GM10847 (cell line): ENCODE results near the gene CDR2.

Experiments
- POLR2A ChIP-seq: IDR thresholded peaks from 2 replicates; pipeline ENCODE4 v1.6.1; 2011; ENCODE audit not compliant: insufficient read length; ENCODE audit errors: extremely low read depth

Gene CDR2

DNA sequence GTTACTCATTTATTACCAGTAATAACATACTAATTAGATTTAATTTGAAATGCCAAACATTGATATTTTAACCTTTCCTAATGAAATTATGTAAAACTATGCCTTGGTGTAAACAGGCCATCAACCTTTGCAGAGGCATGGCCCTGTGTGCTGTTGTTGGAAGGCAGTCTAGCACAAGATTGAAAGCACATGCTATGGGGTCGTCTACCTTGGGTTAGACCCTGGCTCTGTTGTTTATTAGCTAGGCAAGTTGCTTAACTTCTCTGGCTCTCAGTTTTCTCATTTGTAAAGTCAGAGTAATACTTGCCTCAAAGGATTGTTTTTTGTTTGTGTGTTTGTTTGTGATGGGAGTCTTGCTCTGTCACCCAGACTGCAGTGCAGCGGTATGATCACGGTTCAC is 9.4 kb upstream of the CDR2 start:
- no peak for TF ChIP-seq POLR2A

GRCh38 chr16:22381392-22381791 is 7.0 kb upstream of the CDR2 start:
- no peak for TF ChIP-seq POLR2A

DNA sequence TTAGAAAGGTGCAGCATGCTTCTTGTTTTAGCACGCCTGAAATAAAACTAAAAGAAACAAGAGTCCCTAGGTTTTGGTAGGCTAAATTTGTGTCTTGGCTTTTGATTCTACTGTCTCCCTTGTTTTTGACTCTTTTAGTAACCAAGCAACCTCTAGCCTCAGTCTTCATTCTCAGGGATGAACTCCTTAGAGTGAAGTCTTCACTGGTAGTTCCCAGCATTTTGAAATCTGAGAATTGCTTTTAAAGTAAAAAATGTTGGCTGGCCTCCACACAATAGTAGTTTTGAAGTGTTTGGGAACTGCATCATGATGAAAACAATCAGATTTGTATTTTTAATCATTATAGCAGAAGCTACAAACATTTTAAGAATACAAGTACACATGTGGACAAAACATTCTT is 6.1 kb upstream of the CDR2 start:
- no peak for TF ChIP-seq POLR2A

DNA sequence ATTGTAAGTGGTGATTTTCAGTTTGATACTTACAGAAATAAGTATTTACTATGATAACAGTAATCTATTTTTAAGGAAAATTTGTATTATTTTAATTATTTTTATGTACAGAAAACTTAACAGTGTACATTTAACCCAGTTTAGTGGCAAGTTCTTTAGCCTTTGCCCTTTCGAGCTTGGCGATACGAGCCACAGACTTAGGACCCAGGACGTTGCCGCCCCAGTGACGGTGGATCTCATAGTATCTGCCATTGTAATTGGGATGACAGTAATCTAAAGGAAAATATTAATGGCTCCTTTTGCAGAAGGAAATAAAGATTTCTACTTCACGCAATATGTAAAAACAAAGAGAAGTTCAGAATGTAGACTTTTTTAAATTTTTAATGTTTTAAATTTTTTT is 5.2 kb upstream of the CDR2 start:
- no peak for TF ChIP-seq POLR2A

GRCh38 chr16:22375963-22376640 is 1.7 kb upstream of the CDR2 start:
- no peak for TF ChIP-seq POLR2A

GRCh38 chr16:22375117-22375962 is 921 bp upstream of the CDR2 start:
- no peak for TF ChIP-seq POLR2A

GRCh38 chr16:22373662-22374310 is 633 bp downstream of the CDR2 start:
- no peak for TF ChIP-seq POLR2A

DNA sequence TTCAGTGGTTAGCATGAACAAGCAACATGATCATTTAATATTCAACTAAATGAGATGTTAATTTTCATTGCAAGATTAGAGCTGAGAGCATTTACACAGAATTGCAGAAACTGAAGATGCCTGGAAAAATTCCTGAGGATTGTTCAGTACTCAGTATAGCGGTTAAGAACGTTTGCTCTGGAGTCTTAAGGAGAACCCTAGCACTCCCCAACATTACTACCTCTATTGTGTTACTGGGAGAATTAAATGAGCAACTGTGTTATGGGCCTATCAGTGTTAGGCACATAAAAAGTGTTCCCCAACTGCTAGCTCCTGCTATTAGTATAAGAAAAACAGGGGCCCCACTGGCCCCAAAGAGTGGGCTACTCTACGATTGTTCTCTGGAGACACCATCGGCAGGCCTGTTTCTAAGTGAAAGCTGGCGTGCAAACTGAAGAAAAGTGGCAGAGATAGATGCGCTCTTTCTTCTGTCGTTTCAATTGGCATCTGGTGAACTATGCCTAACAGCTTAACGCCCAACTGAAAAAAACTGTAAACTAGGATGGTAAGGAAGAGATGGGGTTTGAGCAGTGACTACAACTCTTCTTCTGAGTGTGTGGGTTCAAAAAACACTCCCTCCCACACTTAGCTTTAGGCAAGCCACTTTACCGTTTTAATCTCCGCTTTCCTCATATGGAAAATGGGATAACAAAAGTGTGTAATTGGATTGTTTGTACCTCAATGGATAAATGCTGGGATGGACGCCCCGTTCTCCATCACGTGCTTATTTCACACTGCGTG is 1.3 kb downstream of the CDR2 start:
- no peak for TF ChIP-seq POLR2A

DNA sequence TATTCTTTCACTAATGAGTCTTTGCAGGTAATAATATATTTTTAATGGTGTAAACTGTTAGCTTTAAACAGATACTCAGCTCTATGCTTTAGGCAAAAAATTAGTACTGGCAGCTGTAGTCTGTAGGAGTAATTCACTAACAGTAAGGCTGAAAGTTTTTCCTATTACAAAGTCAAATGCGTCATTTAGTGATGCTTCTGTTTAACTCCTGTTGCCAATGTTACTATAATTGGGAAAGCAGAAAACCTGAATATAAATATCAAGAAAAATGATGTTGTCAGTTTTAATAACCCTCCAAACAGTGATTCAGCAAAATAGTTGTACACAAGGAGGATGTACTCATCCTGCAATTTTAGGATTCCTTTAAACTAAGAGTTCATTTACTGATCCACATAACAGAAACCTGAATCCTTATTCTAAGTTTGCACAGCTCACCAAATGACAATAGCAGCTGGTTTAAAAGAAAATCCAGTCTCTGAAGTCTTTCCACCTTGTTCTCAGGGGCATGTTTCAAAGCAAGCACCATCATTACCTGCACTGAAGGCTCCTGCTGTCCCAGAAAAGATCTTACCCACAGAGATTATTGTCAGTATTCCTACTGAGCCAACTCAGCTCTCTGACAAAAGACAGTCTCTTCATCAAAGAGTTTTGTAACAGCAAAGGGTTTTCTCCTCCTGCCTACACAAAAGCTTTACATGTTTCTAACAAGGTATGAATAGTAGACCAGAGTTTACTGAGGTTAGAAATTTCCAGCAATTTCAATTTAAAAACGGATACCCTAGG is 4.2 kb downstream of the CDR2 start:
- TF ChIP-seq POLR2A = no peak

DNA sequence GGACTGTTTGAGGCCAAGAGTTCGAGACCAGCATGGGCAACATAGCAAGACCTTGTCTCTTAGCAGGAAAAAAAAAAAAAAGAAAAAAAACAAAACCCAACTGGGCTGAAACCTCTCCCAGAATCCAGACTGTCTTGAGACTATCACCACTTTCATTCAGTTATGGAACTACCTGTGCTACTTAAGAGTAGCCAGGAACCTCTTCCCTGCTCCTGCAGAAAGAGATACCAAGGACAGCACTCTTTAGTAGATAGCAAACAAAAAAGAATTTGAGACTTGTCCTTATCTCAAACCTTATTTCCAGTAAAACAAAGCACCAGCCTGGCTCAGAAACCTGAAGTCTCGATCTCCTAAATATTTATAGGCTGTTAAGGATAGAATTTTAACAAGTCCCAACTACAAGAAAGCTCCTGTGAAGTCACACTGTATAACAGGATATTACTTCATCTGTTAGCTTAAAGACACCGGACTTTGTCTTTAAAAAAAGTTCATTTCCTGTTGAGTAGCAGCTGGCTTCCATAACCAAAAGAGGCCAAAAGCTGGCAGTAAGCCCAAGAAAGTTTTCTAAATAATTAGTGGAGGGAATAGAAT is 5.1 kb downstream of the CDR2 start:
- no peak for TF ChIP-seq POLR2A

- no peak for TF ChIP-seq POLR2A
Measured at GRCh38 chr16:22366889-22367288, 7.5 kb downstream of the CDR2 start.

GRCh38 chr16:22366371-22366770 is 8.0 kb downstream of the CDR2 start:
- TF ChIP-seq POLR2A = no peak

DNA sequence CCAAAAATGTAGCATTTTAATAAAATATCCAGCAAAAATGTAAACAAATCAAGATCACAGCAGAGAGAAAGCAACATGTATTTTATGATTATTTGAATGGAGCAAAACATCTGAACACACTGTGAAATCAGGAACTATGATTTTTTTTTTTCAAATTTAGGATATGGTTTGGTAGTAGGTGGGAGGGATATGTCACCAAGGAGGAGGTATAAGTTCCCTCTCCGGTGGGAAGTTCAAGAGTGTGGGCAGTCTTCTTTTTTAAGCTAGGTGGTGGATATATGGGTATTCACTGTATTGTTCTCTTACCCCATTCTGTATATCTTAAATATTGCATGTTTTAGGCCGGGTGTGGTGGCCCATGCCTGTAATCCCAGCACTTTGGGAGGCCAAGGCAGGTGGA is 10.2 kb downstream of the CDR2 start:
- no peak for TF ChIP-seq POLR2A

DNA sequence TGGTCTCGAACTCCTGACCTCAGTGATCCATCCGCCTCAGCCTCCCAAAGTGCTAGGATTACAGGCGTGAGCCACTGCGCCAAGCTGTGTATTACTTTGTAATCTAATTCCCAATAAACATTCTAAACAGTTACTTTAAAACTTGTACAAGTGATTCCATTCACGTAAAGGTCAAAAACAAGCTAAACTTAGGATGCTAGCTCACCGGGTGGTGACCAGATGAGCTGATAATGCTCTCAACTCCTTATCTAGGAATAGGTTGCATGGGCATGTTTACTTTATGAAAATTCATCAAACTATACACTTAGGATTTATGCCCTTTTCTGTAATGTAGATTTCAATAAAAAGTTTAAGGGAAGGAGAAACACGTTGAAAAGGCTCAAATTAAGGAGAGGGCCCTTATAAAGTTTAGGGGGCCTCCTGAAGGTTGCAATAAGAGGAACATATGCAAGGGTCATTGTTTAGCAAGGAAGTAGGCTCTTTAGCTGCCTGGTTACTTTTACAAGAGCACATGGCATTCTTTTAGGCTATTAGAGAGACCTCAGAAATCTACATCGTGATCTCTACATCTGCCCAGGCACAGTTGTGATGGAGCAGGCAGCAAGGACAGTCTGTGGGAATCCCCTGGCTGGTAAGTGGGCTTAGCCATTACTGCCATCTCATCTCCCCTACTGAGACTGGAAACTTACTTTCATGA is 13.3 kb downstream of the CDR2 start:
- no peak for TF ChIP-seq POLR2A
